SK-N-SH (cell line): ENCODE results near the gene SLC37A1. TPM values are rescaled to one million over a fixed set of nuclear protein-coding genes. Genes with fewer than 3 reads are reported as not detected.

Experiments used
- CTCF ChIA-PET: fragments of 300-600, 350-600 bp; formaldehyde crosslinking; extraction: SDS; loops from one replicate; lab custom pipeline; 2021; lab: Yijun Ruan, JAX
- POLR2A ChIA-PET: fragments of 350-600 bp; sonication (Branson Sonifier 250); formaldehyde crosslinking; extraction: SDS; loops from one replicate; lab custom pipeline; 2020; ENCODE audit warnings: antibody characterized with exemption, inconsistent platforms; lab: Yijun Ruan, JAX
- DNase-seq: peaks from one replicate; pipeline ENCODE4 v3.0.0; 2012
- H2AFZ ChIP-seq: fragments of 200-600 bp; sonication (generic); 2 replicates; pipeline ENCODE4 v1.8.1; 2016; ENCODE audit warnings: antibody characterized with exemption, mild to moderate bottlenecking, low read depth
- H3F3A ChIP-seq: fragments of 200-600 bp; sonication (generic); replicated peaks from 2 replicates; pipeline ENCODE3; 2016; ENCODE audit warnings: antibody characterized with exemption, mild to moderate bottlenecking; ENCODE audit not compliant: insufficient read depth
- H3K27ac ChIP-seq, 2 experiments: fragments of 200-500 bp in 1 of 2; fragments of 200-600 bp in 1 of 2; sonication (Bioruptor generic) in 1 of 2; sonication (generic), shearing (Covaris generic) in 1 of 2; 2 replicates each; pipeline versions ENCODE4 v1.5.1 to v1.6.1; 2014 to 2016; ENCODE audit warnings: low read depth in 2 of 2, inconsistent platforms in 1 of 2, low read length in 1 of 2, mild to moderate bottlenecking in 1 of 2, mixed read lengths in 1 of 2
- H3K27me3 ChIP-seq: fragments of 200-600 bp; sonication (generic), shearing (Covaris generic); 2 replicates; pipeline ENCODE4 v1.6.1; 2016; ENCODE audit warnings: mixed run types; ENCODE audit not compliant: insufficient read depth
- H3K36me3 ChIP-seq, 2 experiments: fragments of 200-500 bp in 1 of 2; fragments of 200-600 bp in 1 of 2; sonication (Bioruptor generic) in 1 of 2; sonication (generic) in 1 of 2; replicated peaks in 1 of 2; 2 replicates each; pipeline versions ENCODE3 to v1.5.1; 2014 to 2016; ENCODE audit warnings: low read length in 1 of 2, mild to moderate bottlenecking in 1 of 2; ENCODE audit not compliant: insufficient read depth in 2 of 2, control insufficient read depth in 1 of 2
- H3K4me1 ChIP-seq, 2 experiments: fragments of 200-500 bp in 1 of 2; fragments of 200-600 bp in 1 of 2; sonication (Bioruptor generic) in 1 of 2; sonication (generic), shearing (Covaris generic) in 1 of 2; 2 replicates each; pipeline versions ENCODE4 v1.5.1 to v1.6.1; 2014 to 2016; ENCODE audit warnings: low read depth in 1 of 2, low read length in 1 of 2, mixed run types in 1 of 2; ENCODE audit not compliant: insufficient read depth in 2 of 2, control insufficient read depth in 1 of 2
- H3K4me2 ChIP-seq: fragments of 200-600 bp; sonication (generic), shearing (Covaris generic); 2 replicates; pipeline ENCODE4 v1.6.1; 2017; ENCODE audit warnings: mixed run types
- H3K4me3 ChIP-seq, 2 experiments: fragments of 200-500 bp in 1 of 2; fragments of 200-600 bp in 1 of 2; sonication (Bioruptor generic) in 1 of 2; sonication (generic), shearing (Covaris generic) in 1 of 2; 2 replicates each; pipeline versions ENCODE4 v1.5.1 to v1.8.1; 2014 to 2016; ENCODE audit warnings: low read depth in 2 of 2, inconsistent platforms in 1 of 2, low read length in 1 of 2, mild to moderate bottlenecking in 1 of 2, mixed read lengths in 1 of 2, moderate library complexity in 1 of 2
- H3K79me2 ChIP-seq: fragments of 200-600 bp; sonication (generic); 2 replicates; pipeline ENCODE4 v1.8.1; 2017; ENCODE audit warnings: mild to moderate bottlenecking; ENCODE audit not compliant: insufficient read depth
- H3K9ac ChIP-seq: fragments of 200-600 bp; sonication (generic); 2 replicates; pipeline ENCODE4 v1.6.1; 2017; ENCODE audit warnings: mixed run types
- H3K9me2 ChIP-seq: fragments of 200-600 bp; sonication (generic); 2 replicates; pipeline ENCODE4 v1.6.1; 2017; ENCODE audit warnings: mixed run types
- H3K9me3 ChIP-seq: fragments of 200-600 bp; sonication (generic); 2 replicates; pipeline ENCODE4 v1.6.1; 2017; ENCODE audit warnings: mixed run types, mild to moderate bottlenecking, moderate library complexity
- H4K20me1 ChIP-seq: fragments of 200-600 bp; sonication (generic); 2 replicates; pipeline ENCODE4 v1.6.1; 2017; ENCODE audit warnings: mild to moderate bottlenecking, mixed run types; ENCODE audit not compliant: insufficient read depth
- CTCF ChIP-seq: fragments of 200-600 bp; sonication (generic); IDR thresholded peaks from 2 replicates; pipeline ENCODE4 v1.6.1; 2017; ENCODE audit warnings: antibody characterized with exemption, mild to moderate bottlenecking, moderate library complexity
- ELF1 ChIP-seq: IDR thresholded peaks from 2 replicates; pipeline ENCODE4 v1.4.0; 2012
- EP300 ChIP-seq, 2 experiments: IDR thresholded peaks; 2 replicates each; pipeline versions ENCODE4 v1.4.0 to v1.6.1; 2012; ENCODE audit warnings: borderline replicate concordance in 1 of 2, low read depth in 1 of 2, low read length in 1 of 2
- GABPA ChIP-seq: IDR thresholded peaks from 2 replicates; pipeline ENCODE4 v1.4.0; 2012; ENCODE audit warnings: low read depth, mild to moderate bottlenecking
- IRF3 ChIP-seq: fragments of 150-350 bp; IDR thresholded peaks from 2 replicates; pipeline ENCODE4 v1.6.1; 2016; ENCODE audit warnings: mild to moderate bottlenecking, low read depth, low read length
- JUND ChIP-seq: IDR thresholded peaks from 2 replicates; pipeline ENCODE4 v1.4.0; 2012
- MAX ChIP-seq: IDR thresholded peaks from 2 replicates; pipeline ENCODE4 v1.4.0; 2012; ENCODE audit warnings: low read depth
- NFIC ChIP-seq: IDR thresholded peaks from 2 replicates; pipeline ENCODE4 v1.4.0; 2012; ENCODE audit warnings: borderline replicate concordance
- RFX5 ChIP-seq: IDR thresholded peaks from 2 replicates; pipeline ENCODE4 v1.6.1; 2012; ENCODE audit warnings: mild to moderate bottlenecking, improper control_type of control experiment, low read length
- RXRA ChIP-seq: IDR thresholded peaks from 2 replicates; pipeline ENCODE4 v1.4.0; 2012; ENCODE audit warnings: low read depth, mild to moderate bottlenecking, borderline replicate concordance
- TAF1 ChIP-seq: IDR thresholded peaks from 2 replicates; pipeline ENCODE4 v1.6.1; 2012; ENCODE audit warnings: low read depth, mild to moderate bottlenecking, low read length, moderate library complexity, borderline replicate concordance
- USF1 ChIP-seq: IDR thresholded peaks from 2 replicates; pipeline ENCODE4 v1.4.0; 2012; ENCODE audit warnings: low read depth, borderline replicate concordance
- USF2 ChIP-seq: fragments of 150-350 bp; IDR thresholded peaks from 2 replicates; pipeline ENCODE4 v1.6.1; 2017; ENCODE audit warnings: antibody characterized with exemption, low read length, low read depth, borderline replicate concordance
- WGBS: methylation state at CpG from one replicate; pipeline ENCODE4 v1.1.6; 2017; ENCODE audit warnings: low lambda C conversion rate; 5-methylcytosine and 5-hydroxymethylcytosine counted together
- polyA plus RNA-seq, 3 experiments: library from polyadenylated mRNA; depleted of rRNA; stranded (reverse); fragments of >200 nt; gene quantifications; 2 replicates each; pipeline ENCODE4 v1.2.3, GENCODE V29; 2012

SLC37A1 gene
- polyA plus RNA-seq, 1 of the 3 experiments (the other 2 are of a cell fraction): 2.8 TPM

- no peaks in the 10 kb centered on the region for H3K79me2 ChIP-seq
- H3K4me2 ChIP-seq: no peak overlapping the region
- peaks cover 5 to 12% of the 10 kb centered on the region in 2 experiments; a peak in 3 of 4 replicates for H3K4me1 ChIP-seq
- 63% methylated on average over 4 of the region's 4 CpGs for WGBS
- H3K9ac ChIP-seq: no peak overlapping the region
- H3F3A ChIP-seq: no peaks in the 10 kb centered on the region
- no peak for DNase-seq
- no peaks in the 10 kb centered on the region for H3K9me2 ChIP-seq
- no peaks in the 10 kb centered on the region for H3K9me3 ChIP-seq
- H3K27me3 ChIP-seq: peaks cover under 1% of the 10 kb centered on the region; the same call in 1 of the 2 replicates
- no peak overlapping the region for H3K4me3 ChIP-seq
- POLR2A ChIA-PET: no interaction called here
- CTCF ChIA-PET: interaction anchor here (0.7 kb wide), 1 partner anchor 34 kb away, joined by 3 read pairs; no protein-coding TSS in a partner anchor
- no peak overlapping the region for H2AFZ ChIP-seq
- no peak for TF ChIP-seq USF1
- no peak for TF ChIP-seq TAF1
- TF ChIP-seq MAX: no peak
- no peak for TF ChIP-seq USF2
- TF ChIP-seq GABPA: no peak
- TF ChIP-seq CTCF: no peak
- TF ChIP-seq JUND: no peak
- H4K20me1 ChIP-seq: no peaks in the 10 kb centered on the region
- no peak overlapping the region for H3K27ac ChIP-seq
- no peaks in the 10 kb centered on the region for H3K36me3 ChIP-seq
Observed at GRCh38 chr21:42500225-42500624, 13.4 kb upstream of the SLC37A1 start.

- DNase-seq: no peak
- WGBS: 62% methylated on average over 5 of the region's 5 CpGs
- no peaks in the 10 kb centered on the region for H3K9me3 ChIP-seq
- peaks cover 5% of the 10 kb centered on the region; the same call in 1 of the 2 replicates for H3K27me3 ChIP-seq
- no peaks in the 10 kb centered on the region for H3F3A ChIP-seq
- no peak overlapping the region for H2AFZ ChIP-seq
- ChIA-PET CTCF (interaction anchor here (0.7 kb wide), 1 partner anchor 34 kb away, joined by 3 read pairs; no protein-coding TSS in a partner anchor), POLR2A (no interaction called here)
- no peaks in the 10 kb centered on the region for H3K79me2 ChIP-seq
- TF ChIP-seq IRF3: no peak
- no peak for TF ChIP-seq CTCF
- no peak for TF ChIP-seq RFX5
- no peak for TF ChIP-seq EP300 (IDR thresholded peaks at IDR 0.05; ENCODE audit: borderline replicate concordance in 1 of 2, low read depth in 1 of 2, low read length in 1 of 2)
- TF ChIP-seq USF1: no peak
- TF ChIP-seq USF2: no peak
- no peak for TF ChIP-seq RXRA
- TF ChIP-seq NFIC: no peak
- TF ChIP-seq ELF1: no peak
- H3K36me3 ChIP-seq: no peaks in the 10 kb centered on the region
- H3K27ac ChIP-seq: no peak overlapping the region
- no peak overlapping the region for H3K9ac ChIP-seq
- H3K4me2 ChIP-seq: no peak overlapping the region
- peaks cover 5 to 7% of the 10 kb centered on the region in 2 experiments; a peak in 3 of 4 replicates for H3K4me1 ChIP-seq
- H4K20me1 ChIP-seq: no peaks in the 10 kb centered on the region
- H3K4me3 ChIP-seq: no peak overlapping the region
- no peaks in the 10 kb centered on the region for H3K9me2 ChIP-seq
Observed at GRCh38 chr21:42500736-42501135, 12.9 kb upstream of the SLC37A1 start.
